ENCODE results near the gene DBNL. TPM values are rescaled to one million over a fixed set of nuclear protein-coding genes. Genes with fewer than 3 reads are reported as not detected.
A peak's percentile ranks its signal among the peaks of the same experiment; 100 is the strongest.

Gene DBNL
- total RNA-seq, 1 experiment from 2014 or later: 29.9 TPM

GRCh38 chr7:44060091-44060947 is 15.8 kb downstream of the DBNL start:
- DNase-seq (ENCODE audit: extremely low read depth, low read depth): no peak

- no peak for DNase-seq (ENCODE audit: extremely low read depth, low read depth)
These were observed 16.6 kb downstream of the DBNL start for GRCh38 chr7:44060948-44061644.

- DNase-seq (ENCODE audit: extremely low read depth, low read depth): no peak
These were observed 17.2 kb downstream of the DBNL start for GRCh38 chr7:44061645-44062179.

DNA sequence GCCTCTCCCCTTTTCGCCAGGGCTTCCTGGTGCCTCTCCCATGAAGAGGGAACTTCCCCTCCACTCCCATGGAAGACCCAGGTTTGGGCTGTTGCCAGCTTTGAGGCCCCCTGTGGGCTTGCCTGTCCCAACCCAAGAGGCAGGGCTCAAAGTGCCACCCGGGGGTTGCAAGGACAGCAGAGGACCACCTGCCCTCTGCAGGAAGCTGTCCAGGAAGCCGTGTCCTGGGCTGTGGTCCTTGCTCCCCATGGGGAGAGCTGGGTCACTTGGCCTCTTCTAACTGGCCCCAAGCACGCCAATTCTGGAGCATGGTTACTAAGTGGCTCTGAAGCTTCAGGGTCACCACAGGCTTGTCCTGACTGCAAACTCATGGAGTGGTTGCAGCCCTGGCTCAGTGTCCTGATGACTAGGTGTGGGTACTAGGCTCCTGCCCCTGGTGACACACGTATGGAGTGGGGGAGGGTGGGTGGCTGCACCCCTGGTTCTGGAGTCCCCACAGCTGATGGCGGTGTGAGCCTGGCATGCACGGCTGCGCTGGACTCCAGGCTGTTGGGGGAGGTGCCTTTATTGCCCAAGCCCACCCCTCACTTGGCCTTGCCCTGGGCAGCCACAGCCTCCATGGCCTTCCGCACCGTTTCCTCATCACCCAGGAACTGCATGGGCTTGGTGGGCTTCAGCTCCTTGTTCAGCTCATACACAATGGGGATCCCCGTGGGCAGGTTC is 17.8 kb downstream of the DBNL start:
- DNase-seq (ENCODE audit: extremely low read depth, low read depth): no peak

GRCh38 chr7:44062903-44063295 is 18.4 kb downstream of the DBNL start:
- DNase-seq (ENCODE audit: extremely low read depth, low read depth): no peak

- DNase-seq (ENCODE audit: extremely low read depth, low read depth): no peak
These were observed 19.0 kb downstream of the DBNL start for GRCh38 chr7:44063547-44063893.

- no peak for DNase-seq (ENCODE audit: extremely low read depth, low read depth)
These were observed 19.6 kb downstream of the DBNL start for GRCh38 chr7:44063894-44064651.

DNA sequence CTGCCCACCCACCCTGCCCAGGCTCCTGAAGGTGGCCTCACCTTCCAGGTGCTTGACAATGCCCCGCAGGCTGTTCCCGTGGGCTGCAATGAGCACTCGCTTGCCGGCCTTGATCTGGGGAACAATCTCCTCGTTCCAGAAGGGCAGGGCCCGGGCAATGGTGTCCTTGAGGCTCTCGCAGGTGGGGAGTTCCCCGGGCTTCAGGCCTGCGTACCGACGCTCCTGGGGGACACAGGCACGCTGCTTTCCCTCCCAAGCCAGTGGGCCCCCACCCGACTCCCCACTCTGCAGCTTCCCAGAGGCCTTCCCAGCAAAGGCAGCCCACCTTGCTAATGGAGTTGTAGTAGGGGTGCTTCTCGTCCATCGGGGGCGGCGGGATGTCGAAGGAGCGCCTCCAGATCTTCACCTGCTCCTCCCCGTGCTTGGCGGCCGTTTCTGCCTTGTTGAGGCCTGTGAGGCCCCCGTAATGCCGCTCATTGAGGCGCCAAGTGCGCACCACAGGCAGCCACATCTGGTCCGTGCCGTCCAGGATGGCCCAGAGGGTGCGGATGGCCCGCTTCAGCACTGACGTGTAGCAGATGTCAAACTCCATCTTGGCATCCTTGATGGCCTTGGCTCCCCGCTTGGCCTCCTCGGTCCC is 20.4 kb downstream of the DBNL start:
- DNase-seq (ENCODE audit: extremely low read depth, low read depth): no peak

DNA sequence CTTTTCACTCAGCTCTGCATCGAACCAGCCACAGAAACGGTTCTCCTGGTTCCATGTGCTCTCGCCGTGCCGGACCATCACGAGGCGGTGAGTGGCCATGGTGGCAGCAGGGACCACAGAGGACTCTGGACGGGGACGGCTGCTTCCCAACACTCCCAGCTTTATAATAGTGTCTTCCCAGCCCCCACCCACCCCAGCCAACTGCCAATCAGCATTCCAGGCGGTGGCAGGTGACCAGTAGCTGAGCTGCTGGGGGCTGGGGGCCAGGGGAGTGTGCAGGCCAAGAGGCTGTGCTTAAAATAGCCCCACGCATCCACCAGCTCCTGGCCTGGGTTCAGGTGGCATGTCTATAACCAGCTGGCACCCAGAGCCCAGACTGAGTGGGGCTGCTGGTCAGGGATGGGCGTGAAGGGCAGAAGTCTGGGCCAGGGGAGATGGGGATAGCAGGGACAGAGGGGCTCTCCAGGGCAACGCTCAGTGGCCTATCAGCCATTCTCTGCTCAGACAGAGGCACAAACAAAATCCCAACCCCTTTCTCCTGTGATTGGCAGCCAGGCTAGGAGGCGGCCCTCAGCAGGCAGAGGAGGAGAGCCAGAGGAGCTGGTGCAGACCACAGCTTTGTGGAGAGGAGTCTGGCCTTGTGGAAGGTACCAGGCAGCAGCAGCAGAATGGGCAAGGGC is 21.1 kb downstream of the DBNL start, which contains the start of gene PGAM2:
PGAM2 (minus strand) TSS at position 137 of the 680 bp plus-strand sequence; CDS start at position 99, 38 bp downstream.
- DNase-seq (ENCODE audit: extremely low read depth, low read depth): no peak

DNA sequence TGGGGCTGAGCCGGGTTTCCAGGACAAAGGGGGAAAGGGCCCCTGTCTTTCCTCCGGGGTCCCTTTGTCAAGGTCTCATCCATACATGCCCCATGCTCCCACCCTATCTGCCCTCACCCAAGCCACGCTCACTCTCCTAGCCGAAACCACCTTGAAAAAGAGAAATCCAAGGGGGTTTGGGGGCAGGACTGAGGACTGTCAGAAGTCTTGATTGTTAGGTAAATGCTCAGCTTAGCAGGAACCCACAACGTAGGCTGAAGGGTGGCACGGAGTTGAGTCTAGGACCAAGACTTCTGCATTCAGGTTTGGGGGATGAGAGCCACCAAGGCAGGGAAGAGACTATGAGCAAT is 21.6 kb downstream of the DBNL start:
- no peak for DNase-seq (ENCODE audit: extremely low read depth, low read depth)

DNA sequence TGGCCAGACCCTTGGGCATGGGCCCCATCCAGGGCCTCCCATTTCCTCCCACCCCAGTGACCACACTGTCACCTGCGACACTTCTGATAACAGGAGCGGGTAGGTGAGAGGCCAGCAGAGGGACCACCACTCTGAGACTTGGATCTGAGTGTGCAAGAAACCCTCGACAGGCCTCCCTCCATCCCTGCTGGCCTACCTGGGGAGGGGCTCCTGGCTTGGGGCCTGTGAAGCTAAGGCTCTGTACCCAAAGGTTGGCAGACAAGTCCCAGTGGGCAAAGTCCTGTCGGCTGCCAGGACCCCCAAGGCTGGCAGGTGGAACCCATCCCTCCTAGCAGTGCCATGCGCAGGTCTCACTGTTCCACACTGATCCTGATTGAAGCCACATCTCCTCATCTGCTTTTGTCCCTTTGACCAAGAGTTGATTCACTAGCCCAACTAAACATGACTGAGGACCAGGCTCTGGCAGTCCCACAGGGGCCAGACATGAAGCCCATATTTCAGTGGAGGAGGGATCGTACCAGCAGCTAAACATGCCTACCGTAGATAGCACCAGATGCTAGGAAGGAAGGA is 22.1 kb downstream of the DBNL start:
- no peak for DNase-seq (ENCODE audit: extremely low read depth, low read depth)

- DNase-seq (ENCODE audit: extremely low read depth, low read depth): no peak
These were observed 22.8 kb downstream of the DBNL start for GRCh38 chr7:44067064-44067951.

GRCh38 chr7:44068054-44068453 is 23.6 kb downstream of the DBNL start:
- no peak for DNase-seq (ENCODE audit: extremely low read depth, low read depth)

- no peak for DNase-seq (ENCODE audit: extremely low read depth, low read depth)
These were observed 27.3 kb downstream of the DBNL start for GRCh38 chr7:44071726-44072363.

DNA sequence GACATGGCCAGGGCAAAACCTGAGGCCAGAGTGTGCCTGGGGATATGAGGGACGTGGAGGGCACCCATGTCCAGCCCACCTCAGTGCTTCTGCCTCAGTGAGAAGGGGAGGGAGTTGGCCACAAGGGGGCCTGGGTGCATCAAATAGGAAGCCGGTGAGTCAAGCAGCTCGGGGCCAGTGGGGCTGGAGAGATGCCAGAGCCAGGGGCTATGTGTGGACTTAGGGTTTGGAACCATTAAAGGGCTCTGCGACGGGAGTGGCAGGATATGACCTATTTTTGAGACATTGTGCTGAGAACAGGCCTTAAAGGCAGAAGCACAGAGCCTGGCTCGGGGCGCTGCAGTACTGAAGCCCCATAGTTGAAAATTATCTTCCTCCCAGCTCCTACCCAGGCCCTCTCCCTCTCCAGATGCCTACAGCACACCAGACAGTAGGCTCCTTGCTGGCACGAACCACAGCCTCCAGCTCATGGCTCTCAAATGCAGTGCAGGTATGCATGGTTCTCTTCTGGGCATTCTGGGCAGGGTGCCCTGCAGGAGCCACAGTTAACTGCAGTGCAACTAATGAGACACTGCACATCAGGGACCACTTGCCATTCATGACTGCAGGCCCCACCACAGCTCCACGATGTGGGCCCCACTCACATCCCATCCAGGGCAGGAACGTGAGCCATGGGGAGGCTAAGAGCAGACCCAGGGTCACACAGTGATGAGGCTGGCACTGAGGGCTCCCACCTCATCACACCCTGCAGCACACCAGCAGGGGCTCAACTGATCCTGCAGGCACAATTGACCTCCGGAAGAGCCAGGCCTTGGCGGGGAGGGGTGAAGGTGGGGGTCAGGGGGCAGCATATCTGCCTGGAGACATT is 28.1 kb downstream of the DBNL start:
- peak; percentile 75 for DNase-seq (ENCODE audit: extremely low read depth, low read depth)

DNA sequence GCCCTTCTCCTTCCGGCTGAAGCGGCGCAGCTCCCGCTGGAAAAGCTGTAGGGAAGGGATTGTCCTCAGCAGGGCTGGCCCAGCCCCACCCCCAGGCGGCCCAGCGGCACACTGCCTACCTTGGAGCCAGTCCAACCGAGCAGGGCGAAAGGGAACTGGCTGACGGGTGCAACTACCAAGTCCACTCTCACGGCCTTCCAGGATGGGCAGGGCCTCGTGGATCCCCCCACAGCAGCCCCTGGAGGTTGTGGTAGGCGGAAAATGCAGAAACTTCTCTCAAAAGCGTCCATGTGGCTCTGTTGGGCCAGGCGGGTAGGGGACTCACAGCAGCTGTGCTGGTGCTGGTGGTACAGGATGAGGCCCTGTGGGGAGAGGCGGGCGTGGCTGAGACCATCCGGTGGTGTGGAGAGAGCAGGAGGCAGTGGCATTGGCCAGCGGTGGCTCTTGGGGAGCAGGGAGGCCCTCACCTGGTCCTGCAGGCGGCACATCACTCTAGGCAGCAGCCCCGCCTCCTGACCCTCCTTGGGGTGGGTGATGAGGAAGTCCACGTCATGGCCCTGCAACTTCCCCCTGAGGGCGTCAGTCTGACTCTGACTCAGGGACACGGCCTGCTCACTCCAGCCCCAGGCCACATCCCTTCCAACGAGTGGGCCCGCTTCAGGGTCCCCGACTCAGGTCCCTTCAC is 29.3 kb downstream of the DBNL start:
- peak; percentile 38 for DNase-seq (ENCODE audit: extremely low read depth, low read depth)

All from NCI-H460 (cell line).